Fibroblast of the conjunctiva (primary cell): ENCODE results near the gene FAAP100.
A peak's percentile ranks its signal among the peaks of the same experiment; 100 is the strongest.
"Not testable (repeated sequence)": the region's sequence is repeated elsewhere in the genome, so short reads cannot be mapped to it uniquely, and the experiment has no call there.

Experiments
- DNase-seq: peaks from one replicate; pipeline ENCODE4 v3.0.0-alpha.2; 2010; ENCODE audit warnings: low read depth

The FAAP100 gene, protein sequence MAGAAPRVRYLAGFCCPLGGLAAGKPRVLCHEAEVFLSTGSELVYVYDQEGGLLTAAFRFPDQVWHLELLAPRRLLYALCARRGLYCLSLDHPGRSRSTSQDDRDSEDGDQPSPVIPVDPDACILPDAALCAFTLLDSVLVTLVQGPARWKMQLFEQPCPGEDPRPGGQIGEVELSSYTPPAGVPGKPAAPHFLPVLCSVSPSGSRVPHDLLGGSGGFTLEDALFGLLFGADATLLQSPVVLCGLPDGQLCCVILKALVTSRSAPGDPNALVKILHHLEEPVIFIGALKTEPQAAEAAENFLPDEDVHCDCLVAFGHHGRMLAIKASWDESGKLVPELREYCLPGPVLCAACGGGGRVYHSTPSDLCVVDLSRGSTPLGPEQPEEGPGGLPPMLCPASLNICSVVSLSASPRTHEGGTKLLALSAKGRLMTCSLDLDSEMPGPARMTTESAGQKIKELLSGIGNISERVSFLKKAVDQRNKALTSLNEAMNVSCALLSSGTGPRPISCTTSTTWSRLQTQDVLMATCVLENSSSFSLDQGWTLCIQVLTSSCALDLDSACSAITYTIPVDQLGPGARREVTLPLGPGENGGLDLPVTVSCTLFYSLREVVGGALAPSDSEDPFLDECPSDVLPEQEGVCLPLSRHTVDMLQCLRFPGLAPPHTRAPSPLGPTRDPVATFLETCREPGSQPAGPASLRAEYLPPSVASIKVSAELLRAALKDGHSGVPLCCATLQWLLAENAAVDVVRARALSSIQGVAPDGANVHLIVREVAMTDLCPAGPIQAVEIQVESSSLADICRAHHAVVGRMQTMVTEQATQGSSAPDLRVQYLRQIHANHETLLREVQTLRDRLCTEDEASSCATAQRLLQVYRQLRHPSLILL

DNA sequence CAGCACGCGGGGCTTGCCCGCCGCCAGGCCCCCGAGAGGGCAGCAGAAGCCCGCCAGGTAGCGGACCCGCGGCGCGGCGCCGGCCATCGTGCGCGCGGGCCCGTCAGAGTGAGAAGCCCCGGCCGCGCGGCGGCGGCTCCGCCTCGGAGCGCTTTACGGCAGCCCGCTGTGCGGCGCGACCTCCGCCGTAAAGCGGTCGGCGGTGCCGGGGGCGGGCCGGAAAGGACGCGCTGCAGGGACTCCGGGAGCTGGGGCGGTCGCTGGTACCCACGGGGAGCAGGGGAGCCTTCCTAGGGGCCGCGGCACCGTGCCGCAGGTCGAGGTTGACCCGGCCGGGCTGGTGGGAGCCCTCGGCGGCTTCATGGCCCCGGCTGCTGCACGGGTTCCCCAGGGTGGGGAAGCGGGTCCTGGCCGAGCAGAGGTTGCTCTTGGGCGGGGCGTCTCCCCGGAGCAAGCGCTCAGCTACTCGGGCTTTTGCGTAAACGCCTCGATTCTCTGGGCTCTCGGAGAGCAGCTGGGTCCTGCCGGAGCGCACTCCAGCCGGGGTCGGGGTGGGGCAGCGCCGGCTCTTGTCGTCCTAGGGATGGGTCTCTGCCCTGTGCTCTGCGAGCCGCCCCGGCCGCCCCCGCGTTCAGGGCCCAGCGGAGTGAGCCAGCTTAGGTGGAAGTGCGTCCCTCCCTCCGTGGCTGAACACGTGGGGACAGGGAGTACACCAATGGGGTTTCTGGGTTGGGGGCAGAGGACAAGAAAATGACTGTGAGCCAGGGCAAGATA lies at the start of gene FAAP100:
TSS of gene FAAP100 (minus strand) at position 110 of the 774 bp plus-strand sequence. CDS start at position 87, 23 bp downstream.
- DNase-seq = no peak

DNA sequence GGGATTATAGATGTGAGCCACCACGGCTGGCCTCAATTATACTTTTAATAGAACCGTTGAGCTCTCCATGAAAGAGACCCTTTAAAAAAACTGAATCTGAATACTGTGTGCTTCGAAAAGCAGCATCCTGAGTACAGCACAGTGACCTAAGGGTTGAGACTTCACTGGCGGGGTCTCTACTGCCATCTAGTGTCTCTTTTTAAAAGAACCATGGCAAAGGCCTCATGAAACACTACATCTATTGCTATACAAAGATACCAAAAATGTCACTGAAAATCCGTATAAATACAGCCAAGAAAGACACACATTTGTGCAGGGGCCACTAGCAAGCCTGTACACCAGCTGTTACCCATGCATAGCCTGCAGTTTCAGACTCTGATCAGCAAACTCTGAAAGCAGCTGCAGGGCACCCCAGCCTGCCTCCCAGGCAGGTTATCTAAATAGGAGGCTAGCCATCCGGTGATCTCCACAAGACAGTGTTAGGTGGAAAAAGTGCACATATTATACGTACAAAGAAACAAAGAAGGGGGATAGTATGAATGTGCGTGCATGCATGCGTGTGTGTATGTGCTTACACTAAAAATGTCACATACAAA lies 49.5 kb upstream of the FAAP100 start:
- peak; percentile 65 for DNase-seq

DNA sequence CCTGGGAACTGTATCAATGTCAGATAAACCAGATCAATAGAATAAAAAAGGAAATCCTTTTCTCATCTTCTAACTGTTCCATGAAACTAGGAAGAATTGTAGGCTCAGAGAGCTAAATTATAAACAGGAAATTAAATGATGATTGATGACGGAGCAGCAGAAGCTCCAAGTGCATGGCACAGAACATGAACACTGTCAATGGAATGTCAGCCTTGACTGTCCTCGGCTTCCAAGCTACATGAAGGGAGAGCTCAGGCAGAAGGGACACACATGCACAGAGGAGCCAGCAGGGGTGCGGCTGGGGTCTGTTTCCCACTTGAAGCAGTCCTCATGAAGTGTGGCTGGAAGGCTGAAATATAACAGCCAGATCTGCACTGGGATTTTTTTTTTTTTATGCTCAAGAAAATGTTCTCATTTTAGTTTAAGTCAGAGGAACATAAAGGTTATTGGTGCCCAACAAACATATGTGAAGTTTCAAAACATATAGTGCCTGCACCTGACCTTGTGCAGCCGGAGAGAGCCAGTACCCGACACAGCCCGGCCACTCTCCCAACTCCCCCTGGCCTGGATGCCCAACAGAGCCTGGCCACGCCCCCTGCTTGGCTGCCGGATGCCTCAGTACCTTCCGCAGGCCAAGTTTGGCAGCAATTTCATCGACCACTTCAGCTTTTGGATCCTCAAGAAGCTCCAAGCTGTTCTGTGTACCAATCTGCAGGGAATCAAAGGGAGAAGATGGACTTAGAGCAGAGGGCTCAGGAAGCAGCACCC lies 47.8 kb upstream of the FAAP100 start:
- no peak for DNase-seq

DNA sequence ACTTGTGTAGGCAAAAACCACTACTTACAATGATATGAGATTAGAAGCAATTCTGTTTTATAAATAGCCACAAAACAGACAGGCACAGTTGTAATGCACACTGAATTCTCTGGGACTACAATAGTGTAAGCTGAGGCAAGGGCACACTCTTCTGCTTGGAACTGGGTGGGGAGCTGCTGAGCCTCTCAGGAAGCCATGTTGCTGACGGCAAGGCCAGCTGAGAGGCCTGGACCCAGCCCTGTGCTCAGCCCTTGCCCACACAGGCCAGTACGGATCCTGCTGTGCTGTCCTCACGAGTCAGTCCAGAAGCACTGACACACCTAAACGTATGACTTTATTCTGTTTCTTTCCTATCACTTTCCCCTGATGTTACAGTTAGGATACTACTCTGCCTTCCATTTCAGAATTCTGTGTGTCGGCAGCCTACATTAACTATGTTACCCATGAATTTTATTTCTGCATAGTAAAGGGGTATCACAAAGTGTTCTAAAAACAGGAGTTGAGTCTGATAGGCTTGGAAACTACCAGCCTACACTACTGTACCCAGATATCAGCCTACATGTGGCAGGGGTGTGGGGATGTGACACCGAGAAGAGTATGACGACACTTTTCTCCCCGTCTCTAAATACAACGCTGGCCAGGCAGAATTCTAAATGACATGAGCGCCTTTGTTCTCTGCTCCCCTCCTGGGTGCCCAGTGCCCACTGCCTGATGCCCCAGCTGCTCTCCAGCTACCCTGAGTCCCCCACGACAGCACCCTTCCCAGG lies 41.1 kb upstream of the FAAP100 start:
- no peak for DNase-seq

DNA sequence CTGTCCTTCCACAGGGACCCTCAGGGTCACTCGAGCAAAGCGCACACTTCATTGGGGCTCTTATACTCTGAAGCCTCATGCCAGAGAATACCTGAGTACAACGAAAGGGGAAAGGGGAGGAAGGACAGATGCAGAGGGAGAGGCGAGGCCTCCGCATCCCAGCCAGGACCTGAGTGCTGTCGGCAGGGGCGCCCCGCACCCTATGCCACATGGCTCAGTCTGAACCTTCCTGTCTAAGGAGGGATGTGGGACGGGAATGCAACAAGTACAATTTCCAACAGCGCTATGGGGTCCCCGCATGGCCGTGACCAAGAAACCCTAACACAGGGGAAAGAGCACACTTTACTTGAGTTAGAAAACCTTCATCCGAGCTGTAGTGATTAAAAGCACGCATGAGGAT lies 39.8 kb upstream of the FAAP100 start:
- no peak for DNase-seq

DNA sequence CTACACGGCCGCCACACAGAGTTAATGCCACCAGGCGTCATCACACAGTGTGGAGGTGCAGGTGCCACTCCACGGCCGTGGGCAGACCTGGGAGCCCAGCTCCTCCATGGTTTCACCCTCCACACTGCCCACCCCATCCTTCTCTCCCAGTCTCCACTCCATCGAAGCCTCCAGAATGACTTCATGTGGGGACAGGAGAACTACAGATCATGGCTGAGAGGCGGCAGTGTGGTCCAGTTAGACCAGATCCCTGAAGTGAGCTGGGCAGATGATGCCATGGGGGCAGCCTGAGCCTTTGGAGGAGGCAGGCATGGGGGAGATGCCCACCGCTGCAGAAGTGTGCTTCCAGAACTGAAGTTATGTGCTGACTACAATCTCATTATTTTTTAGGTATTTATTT lies 38.0 kb upstream of the FAAP100 start:
- no peak for DNase-seq

DNA sequence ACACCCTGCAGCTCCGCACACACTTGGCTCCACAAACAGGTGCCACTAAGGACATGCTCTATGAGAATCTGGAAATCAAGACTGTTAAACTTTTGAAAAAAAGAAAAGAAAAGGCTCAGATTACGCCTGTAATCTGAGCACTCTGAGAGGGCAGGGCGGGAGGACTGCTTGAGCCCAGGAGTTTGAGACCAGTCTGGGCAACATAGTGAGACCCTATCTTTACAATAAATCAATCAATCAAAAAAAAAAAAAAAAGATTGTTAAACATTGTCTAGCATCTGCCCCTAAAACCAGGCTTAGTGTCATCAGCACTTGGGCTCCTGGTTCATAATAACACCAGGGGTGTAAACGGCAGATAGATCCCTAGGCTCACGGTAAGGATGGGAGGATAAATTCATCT lies 37.5 kb upstream of the FAAP100 start:
- no peak for DNase-seq

DNA sequence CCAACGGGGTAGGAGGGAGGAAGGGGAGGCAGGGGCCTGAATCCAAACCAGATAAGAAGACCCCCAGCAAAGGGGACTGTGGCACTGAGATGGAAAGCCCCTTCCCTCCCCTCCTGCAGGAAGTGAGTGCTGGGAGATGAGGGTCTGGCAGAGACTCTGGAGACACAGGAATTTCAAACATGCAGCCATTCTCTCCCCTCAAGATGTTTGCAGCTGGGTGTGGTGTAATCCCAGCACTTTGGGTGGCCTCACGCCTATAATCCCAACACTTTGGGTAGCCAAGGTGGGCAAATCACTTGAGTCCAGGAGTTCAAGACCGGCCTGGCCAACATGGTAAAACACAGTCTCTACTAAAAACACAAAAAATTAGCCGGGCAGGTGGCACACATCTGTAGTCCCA lies 33.9 kb upstream of the FAAP100 start:
- no peak for DNase-seq

DNA sequence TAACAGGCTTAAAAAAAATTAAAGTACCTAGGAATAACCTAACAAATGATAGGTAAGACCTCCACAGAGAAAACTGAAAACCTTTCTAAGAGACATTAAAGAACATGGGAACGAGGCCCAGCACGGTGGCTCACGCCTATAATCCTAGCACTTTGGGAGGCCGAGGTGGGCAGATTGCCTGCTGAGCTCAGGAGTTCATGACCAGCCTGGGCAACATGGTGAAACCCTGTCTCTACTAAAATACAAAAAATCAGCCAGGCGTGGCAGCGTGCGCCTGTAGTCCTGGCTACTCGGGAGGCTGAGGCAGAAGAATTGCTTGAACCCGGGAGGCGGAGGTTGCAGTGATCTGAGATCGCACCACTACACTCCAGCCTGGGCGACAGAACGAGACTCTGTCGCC lies 32.6 kb upstream of the FAAP100 start:
- DNase-seq = not testable (repeated sequence)

DNA sequence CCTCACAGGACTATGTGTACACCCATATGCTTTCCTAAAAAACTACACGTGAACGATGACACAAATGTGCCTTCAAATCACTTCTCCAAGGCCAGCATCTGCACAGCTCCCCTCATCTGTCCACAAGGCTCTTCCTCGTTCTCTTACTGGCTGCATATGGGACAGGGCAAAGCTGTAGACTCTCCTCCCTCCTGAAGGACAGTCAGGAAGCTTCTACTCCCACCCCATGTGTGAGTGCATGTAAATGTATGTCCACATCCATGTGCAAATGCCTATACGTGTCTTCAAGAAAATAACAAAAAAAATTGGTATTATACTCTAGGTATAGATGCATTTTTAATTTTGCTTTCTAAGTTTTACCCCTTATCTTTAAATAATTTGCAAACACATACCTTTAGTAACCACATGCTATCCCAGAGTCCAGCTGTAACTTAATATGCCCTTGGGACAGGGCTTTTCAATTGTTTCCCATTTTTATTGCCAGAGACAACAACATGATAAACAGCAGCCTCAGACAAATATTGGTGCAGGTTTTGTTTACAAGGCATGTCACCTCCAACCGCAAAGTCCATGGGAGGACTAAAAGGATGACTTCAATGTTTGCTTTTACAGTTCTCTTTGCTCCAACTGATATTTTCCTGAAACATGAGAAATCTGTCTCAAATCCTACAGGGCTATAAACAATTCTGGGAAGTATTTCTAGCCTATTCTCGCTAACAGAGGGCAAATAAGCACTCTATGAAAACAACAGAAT lies 31.6 kb upstream of the FAAP100 start:
- no peak for DNase-seq

DNA sequence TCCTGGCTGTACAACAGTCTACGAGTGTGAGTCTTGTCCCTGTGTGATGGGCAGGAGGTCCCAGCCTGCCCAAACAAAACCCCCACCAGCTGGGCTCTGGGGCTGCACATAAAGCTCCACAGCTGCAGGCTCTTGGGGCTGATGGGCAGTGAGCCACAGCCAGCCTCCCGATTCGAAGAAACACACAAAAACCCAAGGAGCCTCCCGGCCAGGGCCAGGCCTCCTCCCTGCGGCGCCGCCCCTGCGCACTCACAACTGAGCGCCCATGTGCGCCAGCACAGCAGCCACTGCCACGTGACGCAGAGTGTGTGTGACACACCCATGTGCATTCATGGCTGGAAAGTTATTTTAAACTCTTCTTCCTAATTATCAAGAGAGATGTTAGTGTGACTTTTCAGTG lies 30.6 kb upstream of the FAAP100 start:
- no peak for DNase-seq

DNA sequence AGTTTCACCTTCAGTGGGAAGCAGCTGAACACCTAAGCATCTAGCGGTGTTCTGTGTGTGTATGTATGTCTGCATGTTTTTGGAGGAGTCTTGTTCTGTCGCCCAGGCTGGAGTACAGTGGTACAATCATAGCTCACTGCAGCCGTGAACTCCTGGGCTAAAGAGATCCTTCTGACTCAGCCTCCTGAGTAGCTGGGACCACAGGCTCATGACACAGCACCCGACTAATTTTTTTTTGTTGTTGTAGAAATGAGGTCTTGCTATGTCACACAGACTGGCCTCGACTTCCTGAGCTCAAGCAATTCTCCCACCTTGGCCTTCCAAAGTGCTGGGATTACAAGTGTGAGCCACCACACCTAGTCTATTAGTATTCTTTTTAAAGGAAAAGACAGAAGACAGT lies 30.2 kb upstream of the FAAP100 start:
- no peak for DNase-seq

DNA sequence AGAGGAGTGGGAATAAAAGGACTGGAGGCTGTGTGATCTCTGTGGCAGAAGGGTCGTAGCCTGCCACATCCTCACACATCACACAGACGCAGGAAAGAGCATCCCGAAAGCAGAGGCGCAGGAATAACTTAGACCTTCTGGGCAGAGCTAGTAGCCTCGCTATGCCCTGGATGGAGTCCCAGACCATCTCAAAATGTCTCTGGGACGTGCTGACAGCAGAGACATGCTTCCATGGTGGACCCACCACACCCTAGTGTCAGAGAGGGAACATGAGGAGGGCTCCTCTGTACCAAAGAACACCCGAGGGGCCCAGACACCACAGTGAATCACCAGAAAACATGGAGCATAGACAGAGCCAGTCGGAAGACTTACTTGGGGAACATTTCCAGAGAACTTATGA lies 29.6 kb upstream of the FAAP100 start:
- DNase-seq = no peak

DNA sequence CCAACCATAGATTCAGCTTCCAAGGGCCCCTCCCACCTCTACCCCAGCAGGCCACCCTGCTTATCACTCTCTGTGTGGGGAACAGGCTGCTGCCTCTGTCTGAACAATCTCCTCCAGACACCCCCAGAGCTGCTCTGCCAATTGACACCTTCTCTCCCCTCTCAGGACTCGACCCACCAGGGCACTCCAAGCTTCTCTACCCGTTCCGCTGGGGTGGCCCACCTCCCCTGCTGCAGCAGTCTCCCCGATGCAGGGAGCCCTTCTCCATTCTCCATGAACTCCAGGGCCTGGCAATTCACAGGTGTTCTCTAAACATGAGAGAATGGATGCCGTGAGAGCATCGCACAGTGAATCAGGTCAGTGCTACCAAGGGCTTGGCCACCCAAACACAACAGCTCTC lies 28.3 kb upstream of the FAAP100 start:
- no peak for DNase-seq

DNA sequence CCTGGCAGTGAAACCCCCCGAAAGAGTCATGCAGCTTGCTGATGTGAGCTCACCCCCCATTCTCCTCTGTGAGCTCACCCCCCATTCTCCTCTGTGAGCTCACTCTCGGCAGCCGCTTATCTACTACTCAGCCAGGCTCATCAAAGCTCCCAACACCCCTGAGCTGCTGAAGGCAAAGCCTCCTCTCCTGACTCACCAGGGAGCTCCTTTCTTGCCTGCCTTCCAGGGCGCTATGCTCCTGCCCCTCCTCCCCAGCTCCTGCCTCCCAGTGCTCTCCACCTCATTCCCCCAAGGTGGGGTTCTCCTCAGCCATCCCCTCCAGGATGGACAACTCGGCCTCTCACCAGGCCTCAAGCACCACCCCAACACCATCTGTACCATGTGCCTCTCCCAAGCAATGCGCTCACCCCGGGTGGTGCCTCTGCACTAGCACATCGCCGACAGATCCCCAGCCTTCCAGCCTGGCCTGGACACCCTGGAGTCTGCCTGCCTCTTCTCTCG lies 27.7 kb upstream of the FAAP100 start:
- DNase-seq = no peak

DNA sequence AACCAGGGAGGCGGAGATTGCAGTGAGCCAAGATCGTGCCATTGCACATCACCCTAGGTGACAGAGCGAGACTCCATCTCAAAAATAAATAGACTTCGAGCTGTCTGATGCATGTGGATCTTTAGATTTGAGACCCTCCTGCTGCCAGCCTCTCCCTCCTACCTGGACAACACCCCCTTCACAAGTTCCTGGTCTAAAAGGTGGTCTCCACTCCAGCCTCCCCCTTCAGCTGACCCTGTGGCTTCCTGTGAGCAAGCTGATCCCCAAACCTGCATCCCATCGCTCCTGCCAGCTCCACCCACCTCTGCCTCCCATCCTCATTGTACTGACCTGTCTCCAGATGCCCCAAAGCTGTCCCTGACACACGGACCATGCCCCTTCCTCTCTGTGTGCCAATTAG lies 27.1 kb upstream of the FAAP100 start:
- DNase-seq = no peak

DNA sequence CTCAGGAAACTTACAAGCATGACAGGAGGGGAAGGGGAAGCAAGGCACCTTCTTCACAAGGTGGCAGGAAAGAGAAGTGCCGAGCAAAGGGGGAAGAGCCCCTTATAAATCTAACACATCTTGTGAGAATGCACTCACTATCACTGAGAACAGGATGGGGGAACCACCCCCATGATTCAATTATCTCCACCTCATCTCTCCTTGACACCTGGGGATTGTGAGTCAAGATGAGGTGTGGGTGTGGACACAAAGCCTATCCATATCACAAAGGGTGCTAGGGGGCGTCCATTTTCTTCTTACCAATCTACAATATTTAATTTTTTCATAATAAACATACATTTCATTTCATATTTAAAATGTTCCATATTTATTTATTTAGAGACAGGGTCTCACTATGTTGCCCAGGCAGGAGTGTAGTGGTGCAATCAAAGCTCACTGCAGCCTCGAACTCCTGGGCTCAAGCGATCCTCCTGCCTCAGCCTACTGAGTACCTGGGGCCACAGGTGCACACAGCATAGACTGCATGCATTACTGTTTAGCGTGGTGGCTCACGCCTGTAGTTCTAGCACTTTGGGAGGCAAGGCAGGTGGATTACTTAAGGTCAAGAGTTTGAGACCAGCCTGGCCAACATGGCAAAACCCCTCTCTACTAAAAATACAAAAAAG lies 26.5 kb upstream of the FAAP100 start:
- no peak for DNase-seq

DNA sequence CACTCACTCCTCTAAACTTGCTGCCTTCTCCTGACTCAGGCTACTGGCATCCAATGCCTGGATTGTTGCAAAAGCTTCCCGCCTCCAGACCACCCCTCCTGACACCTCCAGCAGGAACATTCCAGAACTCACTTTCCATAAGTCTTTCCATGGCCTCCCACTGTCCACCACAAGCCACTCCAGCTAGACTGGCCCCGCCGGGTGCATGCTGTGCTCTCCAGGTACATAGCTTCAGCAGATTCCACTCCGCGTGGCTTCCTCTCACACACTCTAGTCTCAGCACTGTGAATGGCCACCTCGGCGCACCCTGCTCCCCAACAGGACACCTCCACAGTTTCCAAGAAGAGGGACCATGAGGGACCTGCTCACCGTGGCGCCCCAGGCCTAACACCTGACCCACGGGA lies 25.9 kb upstream of the FAAP100 start:
- no peak for DNase-seq
